Measurements from ENCODE around the gene ETNK2.
"Not testable (repeated sequence)": the region's sequence is repeated elsewhere in the genome, so short reads cannot be mapped to it uniquely, and the experiment has no call there.

The ETNK2 gene

DNA sequence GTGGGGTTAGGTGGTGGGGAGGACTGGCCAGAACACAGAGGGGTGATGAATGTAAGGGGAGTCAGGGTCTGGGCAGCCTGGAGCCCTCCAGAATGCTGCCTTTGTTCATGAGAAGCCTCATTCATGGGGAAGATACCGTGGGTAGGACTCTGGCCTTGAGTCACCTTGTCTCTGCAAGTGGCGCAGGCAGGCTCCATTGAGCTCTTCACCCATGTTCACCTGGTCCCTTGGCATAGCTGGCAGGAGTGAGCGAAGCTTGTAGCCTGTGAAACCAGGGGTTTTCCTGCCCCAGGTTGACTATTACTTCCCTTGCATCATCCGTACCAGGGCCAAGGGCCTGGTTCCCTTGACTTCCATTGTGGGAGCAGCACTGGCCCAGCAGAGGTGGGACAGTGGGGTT lies 53.2 kb downstream of the ETNK2 start:
- DNase-seq (ENCODE audit: low spot score), result no peak

DNA sequence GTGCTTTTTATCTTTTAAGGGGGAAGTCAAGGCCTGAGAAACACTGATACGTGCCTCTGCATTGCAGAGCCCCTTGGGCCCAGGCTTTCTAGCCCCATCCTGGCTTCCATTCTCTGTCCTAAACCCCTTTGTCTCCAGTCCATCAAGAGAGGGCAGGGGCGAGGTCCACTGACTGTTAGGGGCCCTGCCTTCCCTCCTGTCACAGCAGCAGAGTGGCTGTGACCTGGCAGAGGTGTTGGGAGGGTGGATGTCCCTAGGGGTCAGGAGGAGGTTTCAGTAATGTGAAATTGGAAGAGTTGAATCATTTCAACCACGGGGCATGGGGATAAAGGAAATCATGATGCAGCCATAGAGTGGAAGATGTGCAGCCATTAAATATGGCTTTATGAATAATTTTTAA lies 54.9 kb downstream of the ETNK2 start:
- DNase-seq (ENCODE audit: low spot score), result no peak

DNA sequence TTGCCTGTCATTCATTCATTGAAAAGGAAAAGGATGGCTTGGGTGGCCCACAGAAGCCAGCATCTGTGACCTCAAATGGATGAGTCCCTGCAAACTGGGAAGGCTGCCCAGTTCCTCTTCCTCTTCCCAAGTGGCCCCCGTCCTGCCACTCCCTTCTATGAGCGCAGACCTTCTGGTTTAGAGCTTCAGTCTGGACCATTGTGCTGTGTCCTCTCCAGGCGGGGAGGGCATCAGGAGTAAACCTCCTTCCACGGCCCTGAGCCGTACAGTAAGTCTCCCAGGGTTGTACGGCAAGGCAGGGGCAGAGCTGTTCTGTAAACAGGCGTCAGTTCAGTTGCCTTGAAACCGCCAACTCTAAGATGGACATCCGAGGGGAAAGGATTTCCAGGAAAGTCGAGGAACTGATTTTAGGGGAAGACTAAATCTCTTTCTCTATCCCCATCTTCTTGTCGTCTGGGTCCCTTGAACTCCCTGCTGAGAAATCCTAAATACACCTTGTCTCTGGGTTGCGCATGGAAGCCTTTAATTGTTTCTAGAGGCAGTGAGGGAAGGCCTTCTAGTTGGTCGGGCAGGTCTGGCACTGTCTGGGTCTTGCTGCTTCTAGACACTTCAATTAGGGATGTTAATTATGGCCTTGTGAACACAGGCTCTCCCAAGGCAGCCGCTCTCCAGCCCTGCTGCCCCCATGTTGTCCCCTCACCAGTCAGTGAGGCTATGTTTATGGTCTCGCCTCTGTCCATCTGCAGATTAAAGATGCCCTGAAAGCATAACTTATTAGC lies 56.8 kb downstream of the ETNK2 start:
- DNase-seq (ENCODE audit: low spot score), result no peak

DNA sequence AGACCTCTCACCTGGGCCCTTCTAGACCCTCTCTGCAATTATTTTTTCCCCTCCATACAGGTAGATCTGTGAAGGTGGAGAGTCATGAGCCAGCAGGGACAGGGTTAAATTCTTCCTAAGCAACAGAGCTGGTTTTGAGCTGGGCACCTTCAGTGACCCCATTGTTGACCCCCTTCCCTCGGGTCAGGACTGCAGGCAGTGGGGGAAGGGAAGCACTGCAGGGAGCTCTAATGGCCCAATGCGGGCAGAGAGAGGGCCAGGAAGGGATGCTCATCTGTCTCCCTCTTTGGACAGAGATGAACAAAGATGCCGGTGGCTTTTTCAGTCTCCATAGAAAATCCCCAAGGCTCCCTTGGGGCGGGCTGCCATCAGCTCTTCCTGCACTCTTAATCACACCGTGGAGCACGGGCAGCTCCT lies 57.5 kb downstream of the ETNK2 start:
- DNase-seq (ENCODE audit: low spot score), result no peak

DNA sequence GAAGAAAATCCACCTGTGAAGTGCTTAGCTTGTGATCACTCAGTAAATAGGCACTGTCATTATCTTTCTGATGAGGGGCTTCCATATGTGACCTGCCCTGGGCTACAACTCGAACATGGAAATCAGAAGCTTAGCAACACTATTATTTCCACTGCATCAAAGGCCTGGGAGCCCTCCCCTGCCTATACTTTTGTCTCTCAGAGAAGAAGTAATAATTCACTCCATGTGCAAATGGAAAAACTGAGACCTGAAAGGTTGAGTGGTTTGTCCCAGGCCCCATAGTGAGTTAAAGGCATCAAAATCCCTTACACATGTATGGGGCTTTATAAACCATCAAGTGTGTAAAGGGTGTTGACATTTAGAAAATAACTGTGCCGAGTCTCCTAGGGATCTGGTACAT lies 58.1 kb downstream of the ETNK2 start:
- DNase-seq (ENCODE audit: low spot score), result no peak

DNA sequence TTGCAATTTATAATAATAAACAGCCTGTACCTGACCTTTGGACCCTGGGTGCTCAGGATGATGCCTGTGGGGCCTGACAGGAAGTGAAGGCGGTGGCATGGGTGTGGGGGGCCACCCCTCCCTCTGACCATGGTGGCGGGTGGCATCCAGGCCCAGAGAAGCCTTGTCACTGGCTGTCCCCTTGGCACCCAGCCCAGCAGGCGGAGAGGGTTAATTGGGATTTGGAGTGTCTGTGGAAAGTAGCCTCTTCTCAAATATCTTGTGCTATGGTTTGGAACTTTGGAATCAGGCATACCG lies 58.5 kb downstream of the ETNK2 start:
- DNase-seq (ENCODE audit: low spot score), result no peak

DNA sequence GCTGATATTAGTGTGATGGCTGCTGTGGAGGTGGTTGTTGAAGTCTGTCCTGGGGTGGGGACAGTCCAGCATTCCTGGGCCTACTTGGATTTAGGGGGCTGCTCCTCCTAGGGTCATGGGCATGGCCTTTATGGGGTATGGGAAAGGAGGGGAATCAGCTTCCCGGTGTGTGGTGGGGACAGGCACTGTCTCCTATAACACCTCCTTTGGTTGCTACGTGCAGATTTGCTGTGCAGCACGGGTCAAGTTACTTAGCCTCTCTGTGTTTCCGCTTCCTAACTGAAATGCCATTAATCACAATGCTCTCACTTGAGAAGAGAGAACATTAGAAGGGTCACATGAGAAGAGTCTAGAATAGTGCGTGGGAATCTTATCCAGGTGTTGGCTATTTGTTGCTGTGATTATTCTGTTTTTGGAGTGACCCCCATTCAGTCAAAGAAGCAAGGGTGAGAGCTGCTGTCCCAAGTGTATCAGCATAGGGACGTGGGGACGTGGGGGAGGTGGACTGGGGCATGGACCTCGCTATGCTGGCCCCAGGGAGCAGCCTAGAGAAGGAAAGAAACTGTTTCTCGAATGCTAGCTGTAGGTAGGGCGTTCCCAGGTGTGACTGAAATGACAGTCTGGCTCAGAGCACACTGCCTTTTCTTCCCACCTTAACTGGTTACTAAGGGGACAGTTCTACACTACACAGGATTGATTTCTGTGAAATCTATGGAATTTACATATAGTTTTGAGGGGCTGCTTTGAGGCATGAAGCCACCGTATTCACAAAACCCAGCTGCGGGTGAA lies 59.0 kb downstream of the ETNK2 start:
- DNase-seq (ENCODE audit: low spot score), result no peak

DNA sequence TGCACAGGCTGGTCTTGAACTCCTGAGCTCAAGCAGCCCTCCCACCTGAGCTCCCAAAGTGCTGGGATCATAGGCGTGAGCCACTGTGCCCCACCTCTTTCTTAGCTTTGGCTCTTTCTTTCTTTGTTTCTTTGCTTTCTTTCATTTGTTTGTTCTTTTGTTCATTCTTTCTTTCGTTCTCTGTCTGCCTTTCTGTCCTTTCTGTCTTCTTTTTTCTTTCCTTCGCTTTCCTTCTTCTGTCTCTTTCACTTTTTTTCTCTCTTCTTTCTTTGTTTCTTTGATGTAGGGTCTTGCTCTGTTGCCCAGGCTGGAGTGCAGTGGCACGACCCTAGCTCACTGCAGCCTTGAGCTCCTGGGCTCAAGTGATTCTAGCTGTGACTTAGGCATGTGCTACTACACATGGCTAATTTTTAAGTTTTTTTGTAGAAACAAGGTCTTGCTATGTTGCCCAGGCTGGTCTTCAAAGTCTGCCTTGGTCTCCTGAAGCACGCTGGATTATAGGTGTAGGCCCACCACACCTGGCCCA lies 60.0 kb downstream of the ETNK2 start:
- no peak for DNase-seq (ENCODE audit: low spot score)

DNA sequence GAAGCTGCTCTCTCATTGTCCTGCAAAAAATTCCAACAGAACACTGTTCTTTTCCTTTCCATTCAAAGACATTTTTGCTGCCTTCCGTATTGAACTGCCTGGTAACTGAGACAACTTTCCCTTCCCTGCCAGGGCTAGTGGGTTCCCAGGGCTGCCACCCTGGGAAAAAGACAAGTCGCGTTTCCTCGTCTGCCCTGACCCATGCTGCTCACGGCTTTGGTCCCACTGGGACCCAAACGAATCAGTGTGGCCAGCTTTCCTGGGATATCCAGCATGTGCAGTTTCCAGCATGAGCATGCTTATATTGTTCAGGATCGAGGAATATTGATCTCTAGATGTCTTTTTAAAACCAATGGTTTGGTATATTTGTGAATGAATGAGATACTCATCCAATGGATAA lies 60.8 kb downstream of the ETNK2 start:
- no peak for DNase-seq (ENCODE audit: low spot score)

DNA sequence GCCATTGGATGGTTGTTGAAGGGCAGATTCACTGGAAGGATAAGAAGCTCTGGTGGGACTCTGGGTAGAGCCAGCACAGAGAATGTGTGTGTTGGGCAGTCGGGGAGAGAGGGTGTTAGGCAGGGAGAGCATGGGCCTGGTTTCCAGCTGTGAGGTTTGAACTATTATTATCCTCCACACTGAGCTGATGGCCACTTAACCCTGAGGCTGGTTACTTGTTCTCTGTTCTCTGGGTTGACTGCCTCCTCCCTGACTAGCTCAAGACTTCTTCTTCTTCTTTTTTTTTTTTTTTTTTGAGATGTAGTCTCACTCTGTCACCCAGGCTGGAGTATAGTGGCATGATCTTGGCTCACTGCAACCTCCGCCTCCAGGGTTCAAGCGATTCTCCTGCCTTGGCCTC lies 61.7 kb downstream of the ETNK2 start:
- DNase-seq (ENCODE audit: low spot score), result not testable (repeated sequence)

DNA sequence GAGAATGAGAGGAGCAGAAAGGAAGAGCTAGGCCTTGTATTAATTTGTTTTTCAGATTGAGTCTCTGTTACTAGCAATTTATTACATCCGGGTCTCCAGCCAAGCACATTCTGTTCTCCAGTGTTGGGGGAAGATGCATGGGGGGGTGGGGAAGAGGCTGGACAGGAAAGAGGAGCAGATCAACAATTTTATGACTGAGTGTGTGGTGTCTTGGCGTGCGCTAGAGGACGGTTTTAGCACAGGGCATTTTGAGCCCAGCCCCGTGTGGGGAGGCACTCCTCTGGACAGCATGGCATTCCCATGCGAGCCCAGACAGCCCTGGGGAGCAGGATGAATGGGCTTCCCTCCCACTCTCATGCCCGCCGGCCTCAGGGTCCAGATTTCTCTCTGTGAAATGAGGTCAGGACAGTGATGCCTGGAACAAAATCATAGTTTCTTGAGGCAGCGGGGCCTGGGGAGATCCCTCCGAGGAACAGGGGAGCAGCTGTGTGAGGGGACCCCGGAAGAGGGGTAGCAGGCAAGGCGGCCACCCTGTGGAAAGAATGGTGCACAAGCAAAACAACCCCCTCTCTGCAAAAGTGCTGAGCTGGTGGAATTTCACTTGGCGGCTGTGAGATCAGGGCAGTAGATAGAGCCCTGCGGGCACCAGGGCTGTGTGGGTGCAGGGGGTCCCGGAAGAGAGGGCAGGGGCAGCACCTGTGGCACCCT lies 62.6 kb downstream of the ETNK2 start:
- no peak for DNase-seq (ENCODE audit: low spot score)

DNA sequence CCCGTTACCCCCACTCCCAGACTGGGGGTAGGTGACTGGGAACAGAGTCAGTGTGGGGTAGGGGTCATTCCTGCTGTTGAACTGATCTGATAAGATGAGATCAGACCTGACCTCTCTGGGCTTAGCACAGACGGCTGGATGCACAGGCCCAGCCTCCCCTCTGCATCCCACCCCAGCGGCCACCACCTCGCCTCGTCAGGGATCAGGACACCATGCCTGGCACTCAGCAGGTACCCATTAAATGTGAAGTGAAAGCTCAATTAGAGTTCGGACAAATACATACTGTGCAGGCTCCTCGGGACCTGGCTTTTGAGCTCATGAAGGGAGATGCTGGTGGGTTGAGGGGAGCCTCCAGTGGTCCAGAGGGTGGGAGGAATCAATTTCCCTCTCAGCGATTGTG lies 63.2 kb downstream of the ETNK2 start:
- DNase-seq (ENCODE audit: low spot score), result no peak

DNA sequence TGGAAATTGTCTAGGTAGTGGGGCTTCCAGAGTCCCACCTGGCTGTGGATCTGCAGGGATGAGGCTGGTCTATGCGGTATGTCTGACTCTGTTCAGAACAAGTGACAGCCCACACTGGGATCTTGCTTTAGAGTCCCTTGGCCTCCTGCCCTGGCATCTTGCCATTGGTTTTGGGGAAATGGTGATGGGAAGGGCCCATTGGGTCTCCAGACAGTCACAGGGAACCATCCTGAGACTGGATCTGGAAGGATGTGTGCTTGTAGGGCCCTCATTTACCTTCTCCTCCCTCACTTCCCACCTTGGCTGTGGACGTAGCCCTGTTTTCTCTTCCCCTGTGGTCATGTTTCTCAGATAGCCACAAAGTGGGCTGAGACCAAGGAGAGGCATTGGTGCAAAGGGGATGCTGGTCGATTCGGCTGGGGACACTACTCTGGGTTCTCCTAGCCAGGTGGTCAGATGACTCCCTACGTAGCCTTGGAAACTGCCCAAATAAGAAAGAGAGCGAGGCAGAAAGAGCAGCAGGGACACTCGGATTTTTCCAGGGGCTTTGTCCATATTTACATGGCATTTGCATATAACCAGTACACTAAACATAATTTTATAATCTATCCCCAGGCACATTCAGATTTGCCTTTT lies 63.8 kb downstream of the ETNK2 start:
- no peak for DNase-seq (ENCODE audit: low spot score)

DNA sequence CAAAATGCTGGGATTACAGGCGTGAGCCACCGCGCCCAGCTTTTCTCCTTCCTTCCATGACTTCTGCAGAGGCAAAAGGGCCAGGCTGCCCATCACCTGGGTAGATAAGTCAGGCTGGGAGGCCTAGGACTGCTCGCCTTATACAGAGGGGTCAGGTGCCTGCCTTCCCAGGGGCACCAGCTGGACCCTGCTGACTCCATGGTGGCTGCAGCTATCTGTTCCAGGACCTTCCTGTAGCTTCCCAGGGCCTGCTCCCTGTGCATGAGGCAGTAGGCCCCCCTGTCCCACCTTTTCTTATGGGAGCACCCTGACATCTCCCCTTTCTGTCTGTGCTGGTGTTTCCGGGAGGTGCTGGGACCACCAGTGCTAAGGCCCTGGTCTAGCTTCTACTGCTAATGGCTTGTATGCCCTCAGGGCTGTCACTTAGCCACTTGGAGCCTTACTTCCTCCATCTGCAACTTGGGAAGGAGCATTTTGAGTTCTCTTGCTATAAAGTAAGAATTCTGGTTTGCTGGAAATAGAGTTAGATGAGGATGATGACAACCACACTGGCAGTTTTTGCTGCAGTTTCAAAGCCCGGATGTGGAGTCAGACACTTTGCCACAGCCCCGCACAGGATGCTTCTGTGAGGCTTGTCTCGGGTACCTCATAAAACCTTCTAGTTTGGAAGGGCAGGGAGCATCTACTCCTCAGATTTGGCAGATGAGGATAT lies 64.5 kb downstream of the ETNK2 start:
- no peak for DNase-seq (ENCODE audit: low spot score)

DNA sequence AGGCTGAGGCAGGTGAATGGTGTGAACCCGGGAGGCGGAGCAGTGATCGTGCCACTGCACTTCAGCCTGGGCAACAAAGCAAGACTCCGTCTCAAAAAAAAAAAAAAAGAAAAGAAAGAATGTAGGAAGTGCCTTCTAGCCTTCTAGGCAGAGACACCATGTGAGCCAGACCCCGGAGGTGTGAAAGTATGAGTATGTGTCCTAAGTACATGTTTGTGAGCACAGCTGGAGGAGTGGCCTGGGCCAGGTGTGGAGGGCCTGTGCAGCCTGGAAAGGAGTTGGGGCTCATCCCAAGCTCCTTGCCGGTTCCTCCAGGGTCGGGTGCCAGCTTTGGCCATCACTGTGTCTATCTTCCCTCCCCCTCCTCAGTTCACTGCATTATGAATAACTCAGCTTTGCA lies 66.0 kb downstream of the ETNK2 start:
- DNase-seq (ENCODE audit: low spot score), result no peak

DNA sequence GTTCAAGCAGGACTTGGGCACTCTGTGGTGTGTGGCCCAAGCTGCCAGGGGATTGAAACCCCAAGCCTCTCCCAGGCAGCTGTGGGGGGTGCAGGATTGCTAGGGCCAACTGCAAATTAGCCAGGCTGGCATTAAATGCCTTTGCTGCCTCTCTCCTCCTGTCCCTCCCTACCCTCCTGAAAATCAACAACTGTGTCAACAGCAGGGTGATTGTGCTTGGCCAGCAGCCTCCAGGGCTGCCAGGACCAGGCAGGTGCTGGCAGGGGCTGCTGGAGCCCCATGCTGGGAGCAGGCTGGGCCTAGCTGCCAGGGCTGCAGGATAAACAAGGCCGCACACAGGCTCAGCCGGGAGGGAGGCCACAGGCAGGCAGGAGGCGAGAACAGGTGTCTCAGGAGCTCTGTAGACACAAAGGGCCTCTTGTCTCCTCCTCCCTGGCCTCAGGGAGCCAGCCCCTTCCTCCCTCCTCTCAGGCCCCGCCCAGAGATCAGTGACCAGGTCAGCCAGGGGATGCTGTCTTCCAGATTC lies 67.5 kb downstream of the ETNK2 start:
- no peak for DNase-seq (ENCODE audit: low spot score)

DNA sequence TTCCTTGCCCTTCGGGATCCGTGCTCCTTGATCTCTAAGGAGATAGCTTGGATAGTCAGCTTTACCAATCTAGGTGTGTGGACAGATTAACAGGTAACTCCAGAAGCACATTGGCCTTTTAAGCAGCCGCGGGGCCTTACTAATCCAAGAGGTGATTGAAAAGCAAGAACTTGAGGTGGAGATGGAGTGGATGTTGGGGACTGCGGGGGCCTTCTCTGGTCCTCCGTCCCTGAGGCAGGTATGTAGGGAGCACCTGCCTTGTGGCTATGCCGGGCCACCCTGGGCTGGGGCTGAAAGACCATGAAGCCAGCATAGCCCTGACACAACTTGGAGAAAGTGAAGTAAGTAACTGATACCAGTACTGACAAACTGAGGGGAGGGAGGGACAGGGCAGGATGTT lies 68.4 kb downstream of the ETNK2 start:
- DNase-seq (ENCODE audit: low spot score), result no peak

DNA sequence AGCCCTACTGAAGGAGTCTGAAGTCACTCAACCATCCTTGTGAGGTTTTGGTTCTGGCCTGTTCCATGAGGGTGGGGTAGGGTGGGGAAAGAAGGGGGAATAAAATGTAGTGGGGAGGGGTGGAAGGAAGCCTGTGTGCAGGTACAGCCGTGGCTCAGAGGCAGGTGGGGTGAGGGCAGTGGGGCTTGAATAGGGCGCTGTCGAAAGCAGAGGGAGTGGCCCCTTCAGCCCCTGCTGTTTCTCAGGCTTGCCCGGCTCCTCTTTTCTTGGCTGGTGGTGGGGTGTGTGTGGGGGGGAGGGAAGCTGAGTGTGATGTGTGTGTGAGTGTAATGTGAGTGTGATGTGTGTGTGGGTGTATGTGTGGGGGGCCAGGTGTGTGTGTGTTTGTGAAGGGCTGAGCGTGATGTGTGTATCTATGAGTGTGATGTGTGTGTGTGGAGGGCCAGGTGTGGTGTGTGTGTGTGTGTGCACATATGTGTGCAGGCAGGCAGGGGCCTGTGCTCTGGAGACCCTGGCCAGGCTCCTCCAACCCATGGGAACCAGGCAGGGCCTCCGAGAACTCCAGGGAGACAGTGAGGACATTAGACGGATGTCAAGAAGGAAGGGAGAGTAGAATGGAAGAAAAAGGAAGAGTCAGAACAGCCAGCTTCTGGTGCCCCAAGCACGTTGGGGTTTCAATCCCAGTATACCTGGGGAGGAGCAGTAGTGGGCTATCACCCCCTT lies 69.9 kb downstream of the ETNK2 start:
- DNase-seq (ENCODE audit: low spot score), result no peak

DNA sequence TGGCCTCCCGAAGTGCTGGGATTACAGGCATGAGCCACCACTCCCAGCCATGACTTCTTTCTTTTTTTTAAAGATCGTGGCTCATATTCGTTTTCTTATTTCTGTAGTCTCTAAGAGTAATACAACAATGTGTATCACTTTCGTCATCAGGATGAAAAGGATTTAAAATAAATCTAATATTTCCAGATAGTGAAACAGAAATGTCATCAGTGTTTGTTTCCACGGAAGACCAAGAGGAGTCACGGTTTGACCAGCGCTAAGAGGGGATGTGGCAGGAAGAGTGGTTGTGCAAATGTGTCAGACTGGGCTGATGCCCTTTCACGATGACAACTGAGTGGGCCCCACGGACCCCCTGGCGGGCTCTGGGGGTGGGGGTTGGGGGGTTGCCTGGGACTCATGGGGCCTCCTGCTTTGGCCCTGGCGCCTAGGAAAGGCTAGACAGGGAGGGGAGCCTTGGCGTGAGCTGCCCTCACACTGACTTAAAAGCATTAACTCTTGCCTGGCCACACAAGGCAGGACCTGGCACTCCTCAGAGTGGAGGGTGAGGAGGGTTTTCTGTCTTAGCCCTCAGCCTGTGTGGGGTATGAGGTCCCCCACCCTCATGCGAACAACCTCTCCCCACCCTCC lies 70.6 kb downstream of the ETNK2 start:
- DNase-seq (ENCODE audit: low spot score), result no peak

All from NAMALWA (cell line).